Smooth muscle cell (in vitro differentiated cells): ENCODE measurements around the gene S100PBP. TPM values are rescaled to one million over a fixed set of nuclear protein-coding genes. Genes with fewer than 3 reads are reported as not detected.

Source experiments
- DNase-seq: peaks from one replicate; lab custom pipeline; 2025; ENCODE audit not compliant: unreplicated experiment; lab: John Stamatoyannopoulos, UW
- H2AFZ ChIP-seq: fragments of 200-600 bp; sonication (generic); 2 replicates; pipeline ENCODE4 v1.6.0; 2016; ENCODE audit warnings: antibody characterized with exemption, low read depth, mild to moderate bottlenecking
- H3F3A ChIP-seq: fragments of 200-600 bp; sonication (generic); 2 replicates; pipeline ENCODE4 v1.6.0; 2017; ENCODE audit warnings: antibody characterized with exemption, low read depth
- H3K27ac ChIP-seq: fragments of 200-600 bp; sonication (generic); 2 replicates; pipeline ENCODE4 v1.5.1; 2016; ENCODE audit warnings: low read depth, mild to moderate bottlenecking
- H3K27me3 ChIP-seq: fragments of 200-600 bp; sonication (generic); 2 replicates; pipeline ENCODE4 v1.6.1; 2016; ENCODE audit warnings: low read depth, mild to moderate bottlenecking
- H3K36me3 ChIP-seq: fragments of 200-600 bp; sonication (generic); 2 replicates; pipeline ENCODE4 v1.5.1; 2016; ENCODE audit warnings: low read depth
- H3K4me1 ChIP-seq: fragments of 200-600 bp; sonication (generic); 2 replicates; pipeline ENCODE4 v1.5.1; 2016; ENCODE audit warnings: low read depth
- H3K4me2 ChIP-seq: fragments of 200-600 bp; sonication (generic); 2 replicates; pipeline ENCODE4 v1.6.0; 2016; ENCODE audit warnings: mild to moderate bottlenecking
- H3K4me3 ChIP-seq: fragments of 200-600 bp; sonication (generic); 2 replicates; pipeline ENCODE4 v1.5.1; 2016; ENCODE audit warnings: mild to moderate bottlenecking
- H3K79me2 ChIP-seq: fragments of 200-600 bp; sonication (generic); 2 replicates; pipeline ENCODE4 v1.6.0; 2016; ENCODE audit warnings: low read depth, mild to moderate bottlenecking
- H3K9ac ChIP-seq: fragments of 200-600 bp; sonication (generic); 2 replicates; pipeline ENCODE4 v1.6.0; 2016; ENCODE audit warnings: low read depth
- H3K9me3 ChIP-seq: fragments of 200-600 bp; sonication (generic); replicated peaks from 2 replicates; pipeline ENCODE4 v1.5.1; 2016; ENCODE audit warnings: low read depth
- H4K20me1 ChIP-seq: fragments of 200-600 bp; sonication (generic); 2 replicates; pipeline ENCODE4 v1.6.0; 2016; ENCODE audit warnings: low read depth
- WGBS: methylation state at CpG from one replicate; pipeline ENCODE4 v1.1.7; 2016; ENCODE audit warnings: low lambda C conversion rate; 5-methylcytosine and 5-hydroxymethylcytosine counted together
- polyA plus RNA-seq: library from polyadenylated mRNA; unstranded; fragments of >200 nt; fragmentation: Nextera tagmentation; extraction: Ambion mirVana; gene quantifications from 2 replicates; pipeline ENCODE4 v1.2.1, GENCODE V29; 2016
- total RNA-seq: library from RNA; depleted of rRNA; stranded (reverse); fragments of >200 nt; gene quantifications from 2 replicates; pipeline ENCODE4 v1.2.3, GENCODE V29; 2014
- TF ChIP-seq, protein P1 (sequence below): fragments of 200-600 bp; sonication (generic); IDR thresholded peaks from 2 replicates; pipeline ENCODE4 v1.5.1; 2017; ENCODE audit warnings: borderline replicate concordance, mild to moderate bottlenecking, antibody characterized with exemption; ENCODE audit not compliant: insufficient read depth, poor library complexity, severe bottlenecking

The S100PBP gene
- total and polyA plus RNA-seq, 2 experiments from 2014 or later, result 22.1 to 39.1 TPM

- TF ChIP-seq, protein P1, sequence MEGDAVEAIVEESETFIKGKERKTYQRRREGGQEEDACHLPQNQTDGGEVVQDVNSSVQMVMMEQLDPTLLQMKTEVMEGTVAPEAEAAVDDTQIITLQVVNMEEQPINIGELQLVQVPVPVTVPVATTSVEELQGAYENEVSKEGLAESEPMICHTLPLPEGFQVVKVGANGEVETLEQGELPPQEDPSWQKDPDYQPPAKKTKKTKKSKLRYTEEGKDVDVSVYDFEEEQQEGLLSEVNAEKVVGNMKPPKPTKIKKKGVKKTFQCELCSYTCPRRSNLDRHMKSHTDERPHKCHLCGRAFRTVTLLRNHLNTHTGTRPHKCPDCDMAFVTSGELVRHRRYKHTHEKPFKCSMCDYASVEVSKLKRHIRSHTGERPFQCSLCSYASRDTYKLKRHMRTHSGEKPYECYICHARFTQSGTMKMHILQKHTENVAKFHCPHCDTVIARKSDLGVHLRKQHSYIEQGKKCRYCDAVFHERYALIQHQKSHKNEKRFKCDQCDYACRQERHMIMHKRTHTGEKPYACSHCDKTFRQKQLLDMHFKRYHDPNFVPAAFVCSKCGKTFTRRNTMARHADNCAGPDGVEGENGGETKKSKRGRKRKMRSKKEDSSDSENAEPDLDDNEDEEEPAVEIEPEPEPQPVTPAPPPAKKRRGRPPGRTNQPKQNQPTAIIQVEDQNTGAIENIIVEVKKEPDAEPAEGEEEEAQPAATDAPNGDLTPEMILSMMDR, result no peak
- Histone ChIP-seq H3K79me2 (no peaks in the 10 kb centered on the region), H2AFZ (no peak overlapping the region), H4K20me1 (no peaks in the 10 kb centered on the region), H3K9ac (no peak overlapping the region), H3K27ac (no peak overlapping the region), H3K4me3 (no peak overlapping the region), H3K4me1 (no peaks in the 10 kb centered on the region), H3K4me2 (no peak overlapping the region), H3F3A (peaks cover 19% of the 10 kb centered on the region), H3K9me3 (no peaks in the 10 kb centered on the region), H3K27me3 (no peaks in the 10 kb centered on the region), H3K36me3 (peaks cover 6% of the 10 kb centered on the region)
- DNase-seq, result no peak
Observed at GRCh38 chr1:32774464-32774808, 43.0 kb upstream of the S100PBP start.

- no peak for DNase-seq
- no peak overlapping the region for H3K4me2 ChIP-seq
- H3K4me3 ChIP-seq, result no peak overlapping the region
- peak overlapping the region; percentile 19 for H3K27ac ChIP-seq
- no peaks in the 10 kb centered on the region for H4K20me1 ChIP-seq
- H2AFZ ChIP-seq, result no peak overlapping the region
- no peaks in the 10 kb centered on the region for H3K79me2 ChIP-seq
- H3K9ac ChIP-seq, result no peak overlapping the region
- H3K9me3 ChIP-seq, result no peaks in the 10 kb centered on the region
- TF ChIP-seq, protein P1, result no peak
- no peaks in the 10 kb centered on the region for H3K27me3 ChIP-seq
- H3F3A ChIP-seq, result peaks cover 18% of the 10 kb centered on the region
- peaks cover 6% of the 10 kb centered on the region for H3K36me3 ChIP-seq
- 72% methylated on average over 2 of the region's 2 CpGs for WGBS
- H3K4me1 ChIP-seq, result no peaks in the 10 kb centered on the region
Observed at GRCh38 chr1:32774950-32775634, 42.4 kb upstream of the S100PBP start.

GRCh38 chr1:32775640-32776337 lies 41.7 kb upstream of the S100PBP start:
- no peak overlapping the region for H2AFZ ChIP-seq
- WGBS, result 96% methylated on average over 13 of the region's 13 CpGs
- H3K79me2 ChIP-seq, result no peaks in the 10 kb centered on the region
- H3F3A ChIP-seq, result peaks cover 18% of the 10 kb centered on the region
- no peaks in the 10 kb centered on the region for H3K4me1 ChIP-seq
- H3K36me3 ChIP-seq, result peaks cover 9% of the 10 kb centered on the region
- H3K27ac ChIP-seq, result peak overlapping the region; percentile 19
- no peak overlapping the region for H3K4me3 ChIP-seq
- no peaks in the 10 kb centered on the region for H3K27me3 ChIP-seq
- DNase-seq, result no peak
- no peak overlapping the region for H3K9ac ChIP-seq
- no peak overlapping the region for H3K4me2 ChIP-seq
- H3K9me3 ChIP-seq, result no peaks in the 10 kb centered on the region
- H4K20me1 ChIP-seq, result no peaks in the 10 kb centered on the region
- TF ChIP-seq, protein P1, result no peak
